GM12872 (cell line): ENCODE data around the gene PHYHIPL.

Experiments
- CTCF ChIP-seq: IDR thresholded peaks from 3 replicates; pipeline ENCODE4 v1.5.1; 2011; ENCODE audit warnings: low read depth, mild to moderate bottlenecking, low read length, moderate library complexity; ENCODE audit not compliant: insufficient read depth

PHYHIPL gene

GRCh38 chr10:59242991-59243390 is 66.5 kb downstream of the PHYHIPL start:
- no peak for TF ChIP-seq CTCF

GRCh38 chr10:59243611-59244195 is 67.3 kb downstream of the PHYHIPL start:
- TF ChIP-seq CTCF, result no peak

DNA sequence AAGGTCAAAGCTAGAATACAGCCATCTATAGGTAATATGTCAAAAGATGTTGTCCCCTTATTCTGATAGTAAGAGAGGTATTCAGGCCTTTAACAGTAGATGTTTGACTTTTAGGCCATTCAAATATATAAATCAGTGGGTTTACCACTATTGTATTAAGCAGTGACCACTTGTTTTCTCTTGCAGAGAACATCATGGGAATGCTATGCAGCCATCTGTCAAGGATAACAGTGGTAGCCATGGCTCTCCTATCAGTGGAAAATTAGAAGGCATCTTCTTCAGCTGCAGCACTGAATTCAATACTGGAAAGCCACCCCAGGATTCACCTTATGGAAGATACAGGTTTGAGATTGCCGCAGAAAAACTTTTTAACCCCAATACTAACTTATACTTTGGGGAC is 68.4 kb downstream of the PHYHIPL start:
- TF ChIP-seq CTCF, result no peak

DNA sequence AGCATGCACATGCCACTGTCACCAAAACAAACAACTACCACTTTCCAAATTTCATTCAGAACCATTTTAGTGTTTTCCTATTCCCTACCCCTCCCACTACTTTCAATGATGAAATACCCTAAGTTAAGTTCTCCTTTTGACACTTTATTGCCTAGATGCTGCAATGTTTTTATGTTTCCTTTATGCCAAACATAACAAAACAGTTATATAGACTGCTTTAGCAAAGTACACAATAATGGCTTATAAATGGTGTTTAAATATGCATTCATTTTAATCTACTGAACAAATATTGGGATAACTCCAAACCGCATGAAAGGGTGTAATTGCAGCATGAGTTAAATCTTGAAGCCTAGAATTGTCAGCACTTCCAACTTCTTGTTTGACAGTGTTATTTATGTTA is 69.2 kb downstream of the PHYHIPL start:
- no peak for TF ChIP-seq CTCF

DNA sequence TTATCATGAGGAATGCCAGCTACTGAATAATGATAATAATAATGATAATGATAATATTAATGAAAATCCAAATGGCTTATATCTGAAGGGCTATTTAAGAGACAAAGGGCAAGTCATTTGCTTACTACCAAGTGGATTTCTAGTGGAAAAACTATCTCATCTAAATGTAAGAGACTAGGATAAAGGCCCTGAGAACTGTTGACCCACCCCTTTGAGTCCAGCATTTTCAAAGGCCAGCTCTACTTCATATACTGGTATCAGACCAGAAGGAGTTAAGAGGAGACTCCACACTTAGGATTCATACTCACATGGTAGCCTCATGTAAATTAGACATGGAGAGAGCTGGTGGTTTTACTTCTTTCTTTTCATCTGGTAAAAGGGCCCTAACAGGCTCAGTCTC is 76.0 kb downstream of the PHYHIPL start:
- no peak for TF ChIP-seq CTCF

DNA sequence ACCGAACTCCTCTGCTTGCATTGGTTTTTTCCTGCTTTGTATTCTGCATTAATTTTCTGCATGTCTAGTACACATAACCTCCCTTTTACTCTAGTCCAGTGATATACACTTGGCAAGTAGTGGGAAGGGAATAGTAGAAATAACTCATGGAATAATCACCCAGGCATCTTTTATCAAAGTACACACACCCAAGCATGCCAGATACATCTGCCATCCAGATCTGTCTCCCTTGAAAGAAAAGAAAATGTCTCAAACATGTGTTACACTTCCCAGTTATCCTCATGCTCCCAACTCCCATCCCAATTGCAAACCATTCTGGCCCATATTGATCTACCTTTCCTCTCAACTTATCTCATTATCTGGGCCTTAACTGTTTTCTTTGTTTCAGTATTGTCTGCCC is 79.0 kb downstream of the PHYHIPL start:
- TF ChIP-seq CTCF, result no peak

- TF ChIP-seq CTCF, result no peak
These were observed 80.8 kb downstream of the PHYHIPL start for GRCh38 chr10:59257224-59257623.

- no peak for TF ChIP-seq CTCF
These were observed 82.4 kb downstream of the PHYHIPL start for GRCh38 chr10:59258890-59259289.
